Transverse colon (tissue), 4 donors: Measurements from ENCODE around the gene SPINK7. TPM values are rescaled to one million over a fixed set of nuclear protein-coding genes. Genes with fewer than 3 reads are reported as not detected.
A peak's percentile ranks its signal among the peaks of the same experiment; 100 is the strongest.

ENCODE experiments used
- DNase-seq: peaks from one replicate; pipeline ENCODE4 v3.0.0-alpha.2; 2019
- H3K27ac ChIP-seq, 4 donors: fragments of 200-600 bp; sonication (generic); 2 replicates each; pipeline ENCODE4 v1.5.1; 2016 to 2018; ENCODE audit warnings: inconsistent platforms in 4 of 4
- H3K27me3 ChIP-seq: fragments of 200-600 bp; sonication (generic); 2 replicates; pipeline ENCODE4 v1.5.1; 2017; ENCODE audit warnings: inconsistent platforms
- H3K36me3 ChIP-seq, 4 donors: fragments of 200-600 bp; sonication (generic); 2 replicates each; pipeline ENCODE4 v1.5.1; 2017 to 2019; ENCODE audit warnings: inconsistent platforms in 4 of 4
- H3K4me1 ChIP-seq, 4 donors: fragments of 200-600 bp; sonication (generic); 2 replicates each; pipeline ENCODE4 v1.5.1; 2017 to 2020; ENCODE audit warnings: inconsistent platforms in 4 of 4
- H3K4me3 ChIP-seq, 4 donors: fragments of 200-600 bp; sonication (generic); 1 replicate in 1 of 4; 2 replicates in 3 of 4; pipeline versions ENCODE4 v1.5.1 to v1.6.1; 2017 to 2019; ENCODE audit warnings: inconsistent platforms in 4 of 4
- H3K9me3 ChIP-seq, 2 donors: fragments of 200-600 bp; sonication (generic); 2 replicates each; pipeline ENCODE4 v1.5.1; 2017 to 2019; ENCODE audit warnings: inconsistent platforms in 2 of 2
- EP300 ChIP-seq: sonication (generic); formaldehyde crosslinking; IDR thresholded peaks from one replicate; pipeline ENCODE4 v1.6.1; 2017; ENCODE audit warnings: antibody characterized with exemption, low read depth
- POLR2A ChIP-seq: fragments of 450-650 bp; IDR thresholded peaks from one replicate; pipeline ENCODE4 v1.6.1; 2016; ENCODE audit warnings: antibody characterized with exemption, mild to moderate bottlenecking, moderate library complexity
- POLR2AphosphoS5 ChIP-seq, 3 donors: sonication (generic); formaldehyde crosslinking; IDR thresholded peaks; one replicate each; pipeline ENCODE4 v1.6.1; 2016; ENCODE audit warnings: antibody characterized with exemption in 3 of 3
- WGBS, 2 donors: methylation state at CpG; one replicate each; pipeline ENCODE4 v1.1.5; 2018; ENCODE audit warnings: low coverage in 1 of 2; 5-methylcytosine and 5-hydroxymethylcytosine counted together
- in situ Hi-C, 4 donors: fragments of 200-750 bp; cut with MboI; loops; one replicate each; pipeline versions ENCODE4 v1.15.0 to v1.15.1; 2017; ENCODE audit warnings: low sequenced_read_pairs in 3 of 4, low pct_ligation_motif_present in 1 of 4, low pct_unique_long_range_greater_than_20kb in 1 of 4
- intact Hi-C: fragments of 100-400 bp; cut with DNase I; formaldehyde crosslinking; loops from one replicate; pipeline ENCODE4 v1.15.1; 2023; ENCODE audit warnings: low total_unique reads
- total RNA-seq, 4 donors: library from RNA; depleted of rRNA; stranded (reverse); fragments of >200 nt; gene quantifications; one replicate each; pipeline ENCODE4 v1.1.0, GENCODE V29; 2016
- TF ChIP-seq, protein P1 (sequence below), 5 experiments: fragments of 200-600 bp in 3 of 5; fragments of 450-650 bp in 2 of 5; sonication (generic) in 3 of 5; IDR thresholded peaks; 1 replicate in 2 of 5; 2 replicates in 3 of 5; pipeline ENCODE4 v1.5.1; 2016 to 2017; ENCODE audit warnings: antibody characterized with exemption in 5 of 5, inconsistent platforms in 3 of 5, mild to moderate bottlenecking in 2 of 5, moderate library complexity in 1 of 5

SPINK7 gene
- total RNA-seq, 4 donors from 2014 or later, result not detected

DNA sequence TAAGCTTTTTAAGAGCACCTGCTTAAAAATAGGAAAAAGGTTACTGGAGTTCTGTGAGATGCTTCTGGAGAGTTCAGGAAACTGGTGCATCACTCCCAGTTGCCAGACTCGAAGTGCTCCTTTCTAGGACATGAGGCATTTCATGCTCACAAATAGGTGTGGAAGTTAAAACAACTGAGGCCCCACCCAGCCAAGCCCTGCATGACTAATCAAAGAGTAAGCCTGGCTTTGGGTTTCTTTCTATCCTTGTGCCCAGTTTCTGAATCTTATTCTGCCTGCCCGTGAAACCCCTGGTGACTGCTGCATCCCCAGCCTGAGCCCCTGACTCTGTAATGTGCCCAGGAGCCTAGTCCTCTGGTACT is 30.8 kb downstream of the SPINK7 start:
- peak; percentile 63 for DNase-seq
- Histone ChIP-seq H3K27me3 (no peaks in the 10 kb centered on the region), H3K36me3 (no peaks in the 10 kb centered on the region), H3K27ac (peak overlapping the region in 3 of 4 donors; percentile 15 to 54 (median 48)), H3K4me1 (peaks cover 0 to 11% (median 4%) of the 10 kb centered on the region in 4 donors), H3K4me3 (no peak overlapping the region), H3K9me3 (no peaks in the 10 kb centered on the region)
- in situ Hi-C loops (no loop called here), intact Hi-C loops (no loop called here)
- WGBS, 2 donors, result 53 to 63% methylated on average over 2 of the region's 2 CpGs
- TF ChIP-seq POLR2A (no peak), POLR2AphosphoS5 (IDR thresholded peaks at IDR 0.05) (no peak), EP300 (no peak)
- TF ChIP-seq, protein P1, sequence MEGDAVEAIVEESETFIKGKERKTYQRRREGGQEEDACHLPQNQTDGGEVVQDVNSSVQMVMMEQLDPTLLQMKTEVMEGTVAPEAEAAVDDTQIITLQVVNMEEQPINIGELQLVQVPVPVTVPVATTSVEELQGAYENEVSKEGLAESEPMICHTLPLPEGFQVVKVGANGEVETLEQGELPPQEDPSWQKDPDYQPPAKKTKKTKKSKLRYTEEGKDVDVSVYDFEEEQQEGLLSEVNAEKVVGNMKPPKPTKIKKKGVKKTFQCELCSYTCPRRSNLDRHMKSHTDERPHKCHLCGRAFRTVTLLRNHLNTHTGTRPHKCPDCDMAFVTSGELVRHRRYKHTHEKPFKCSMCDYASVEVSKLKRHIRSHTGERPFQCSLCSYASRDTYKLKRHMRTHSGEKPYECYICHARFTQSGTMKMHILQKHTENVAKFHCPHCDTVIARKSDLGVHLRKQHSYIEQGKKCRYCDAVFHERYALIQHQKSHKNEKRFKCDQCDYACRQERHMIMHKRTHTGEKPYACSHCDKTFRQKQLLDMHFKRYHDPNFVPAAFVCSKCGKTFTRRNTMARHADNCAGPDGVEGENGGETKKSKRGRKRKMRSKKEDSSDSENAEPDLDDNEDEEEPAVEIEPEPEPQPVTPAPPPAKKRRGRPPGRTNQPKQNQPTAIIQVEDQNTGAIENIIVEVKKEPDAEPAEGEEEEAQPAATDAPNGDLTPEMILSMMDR (IDR thresholded peaks at IDR 0.05), result no peak

DNA sequence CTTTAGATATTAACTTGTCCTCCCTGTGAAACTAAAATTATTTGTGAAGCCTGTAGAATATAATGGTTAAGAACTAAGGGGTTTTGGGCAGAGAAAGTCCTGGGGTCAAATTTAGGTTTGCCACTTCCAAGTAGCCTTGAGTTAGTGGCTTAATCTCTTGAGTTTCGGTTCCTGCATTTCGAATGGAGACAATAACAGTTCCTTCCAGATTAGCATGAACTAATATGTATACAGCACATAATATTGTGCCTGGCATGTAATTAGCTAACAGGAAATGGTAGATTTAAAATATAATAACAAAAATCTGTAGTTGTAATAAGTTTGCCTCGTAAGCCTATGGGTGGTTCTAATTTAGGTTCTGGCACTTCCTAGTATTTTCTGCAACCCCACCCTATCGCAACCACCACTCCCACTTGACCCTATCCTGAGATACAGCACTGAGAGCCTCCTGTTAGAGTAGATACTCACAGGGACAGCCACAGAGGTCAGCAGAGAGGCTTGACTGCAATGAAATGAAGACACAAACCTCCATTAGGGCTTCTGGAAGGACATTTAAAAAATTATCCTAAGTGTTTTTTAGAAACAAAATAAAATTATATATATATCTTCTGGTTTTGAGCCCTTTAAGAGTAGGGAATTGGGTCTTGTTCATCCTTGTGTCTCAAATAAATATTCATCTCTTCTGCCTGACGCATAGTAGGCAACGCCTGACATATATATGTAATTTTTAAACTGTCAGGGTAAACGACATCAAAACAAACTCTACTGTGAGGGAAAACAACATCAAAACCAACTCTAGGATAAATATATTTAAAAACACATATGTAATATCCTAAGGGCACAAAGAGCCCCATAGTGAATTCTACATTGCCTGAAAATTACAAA is 31.6 kb downstream of the SPINK7 start:
- in situ Hi-C loops, result no loop called here
- Histone ChIP-seq H3K27me3 (no peaks in the 10 kb centered on the region), H3K36me3 (no peaks in the 10 kb centered on the region), H3K27ac (peak overlapping the region in 3 of 4 donors; percentile 15 to 54 (median 48)), H3K4me3 (no peak overlapping the region), H3K4me1 (peaks cover 0 to 11% (median 4%) of the 10 kb centered on the region in 4 donors), H3K9me3 (no peaks in the 10 kb centered on the region)
- TF ChIP-seq POLR2A, result no peak
- TF ChIP-seq POLR2AphosphoS5 (IDR thresholded peaks at IDR 0.05), result no peak
- no peak for TF ChIP-seq EP300
- TF ChIP-seq, protein P1 (IDR thresholded peaks at IDR 0.05), result no peak
- 74 to 76% methylated on average over 7 of the region's 7 CpGs for WGBS, 2 donors
- intact Hi-C loops, result no loop called here
- no peak for DNase-seq

DNA sequence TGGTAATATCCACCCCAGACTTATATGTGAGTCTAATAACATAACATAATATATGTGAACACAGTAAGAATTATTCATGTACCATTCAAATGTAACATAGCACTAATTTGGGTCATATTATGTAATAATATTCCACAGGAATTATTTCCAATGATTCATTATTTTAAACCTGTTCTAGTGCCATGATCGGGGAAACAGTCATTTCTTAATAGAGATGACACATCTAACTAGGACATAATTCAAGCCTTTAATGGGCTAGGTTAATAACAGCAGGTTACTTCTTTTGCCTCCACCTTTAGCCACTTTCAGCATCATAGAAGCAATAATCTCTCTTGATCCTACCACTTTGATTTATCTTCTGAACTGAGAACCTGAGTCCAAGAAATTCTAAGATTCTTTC is 35.5 kb downstream of the SPINK7 start:
- H3K9me3 ChIP-seq, result no peaks in the 10 kb centered on the region
- peaks cover 0 to 11% (median 4%) of the 10 kb centered on the region in 4 donors for H3K4me1 ChIP-seq
- WGBS, 2 donors, result 75 to 79% methylated on average over 1 of the region's 1 CpG
- no peaks in the 10 kb centered on the region for H3K36me3 ChIP-seq
- in situ Hi-C loops, result no loop called here
- H3K27me3 ChIP-seq, result no peaks in the 10 kb centered on the region
- DNase-seq, result no peak
- intact Hi-C loops, result no loop called here
- no peak overlapping the region for H3K4me3 ChIP-seq
- TF ChIP-seq, protein P1 (IDR thresholded peaks at IDR 0.05), result no peak
- TF ChIP-seq POLR2AphosphoS5 (IDR thresholded peaks at IDR 0.05), result no peak
- no peak for TF ChIP-seq POLR2A
- TF ChIP-seq EP300, result no peak
- H3K27ac ChIP-seq, result no peak overlapping the region

DNA sequence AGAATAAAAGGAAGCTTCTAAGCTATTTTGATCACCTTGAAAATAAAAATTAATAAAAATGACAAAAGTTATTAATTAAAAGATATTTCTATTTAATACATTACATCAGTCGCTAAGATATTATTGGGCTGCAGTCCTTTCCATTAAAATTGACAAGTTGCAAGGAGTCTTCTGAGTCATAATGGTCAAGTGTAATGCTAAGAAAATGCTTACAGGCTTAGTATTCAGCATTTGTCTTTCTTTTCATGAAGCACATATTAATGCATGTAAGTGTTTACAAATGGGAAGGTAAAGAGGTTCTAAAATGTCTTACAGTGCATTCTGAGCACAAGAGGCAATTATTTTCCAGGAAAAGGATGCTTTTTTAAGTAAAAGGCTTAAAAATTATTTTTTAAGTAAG is 40.5 kb downstream of the SPINK7 start:
- no peaks in the 10 kb centered on the region for H3K9me3 ChIP-seq
- in situ Hi-C loops, result loop anchor here in 2 of 4 donors (25.0 kb wide), 1 partner anchor 165 kb away; no protein-coding TSS in a partner anchor
- no peak overlapping the region for H3K4me3 ChIP-seq
- WGBS, 2 donors, result 82 to 96% methylated on average over 1 of the region's 1 CpG
- H3K36me3 ChIP-seq, result no peaks in the 10 kb centered on the region
- no peaks in the 10 kb centered on the region for H3K27me3 ChIP-seq
- no peaks in the 10 kb centered on the region for H3K4me1 ChIP-seq
- DNase-seq, result no peak
- no peak overlapping the region for H3K27ac ChIP-seq
- intact Hi-C loops, result no loop called here
- TF ChIP-seq POLR2A, result no peak
- TF ChIP-seq EP300, result no peak
- TF ChIP-seq, protein P1 (IDR thresholded peaks at IDR 0.05), result no peak
- TF ChIP-seq POLR2AphosphoS5 (IDR thresholded peaks at IDR 0.05), result no peak
